Astrocyte (in vitro differentiated cells and primary cell): Measurements from ENCODE around the gene CELSR3. TPM values are rescaled to one million over a fixed set of nuclear protein-coding genes. Genes with fewer than 3 reads are reported as not detected.

ENCODE experiments used
- DNase-seq: peaks from one replicate; pipeline ENCODE4 v3.0.0-alpha.2; 2010; ENCODE audit warnings: low read depth
- FAIRE-seq: peaks from 2 replicates; lab custom pipeline; 2011; peaks lifted over from hg19 to GRCh38; lab: Jason Lieb, UNC
- H2AFZ ChIP-seq: 2 replicates; pipeline ENCODE4 v1.6.0; 2012; ENCODE audit warnings: low read depth, low read length, inconsistent platforms
- H3K27ac ChIP-seq: 2 replicates; pipeline ENCODE4 v1.5.1; 2011; ENCODE audit warnings: low read depth, low read length, inconsistent platforms
- H3K27me3 ChIP-seq: 2 replicates; pipeline ENCODE4 v1.6.0; 2011; ENCODE audit warnings: low read length, inconsistent platforms; ENCODE audit not compliant: insufficient read depth
- H3K36me3 ChIP-seq: 2 replicates; pipeline ENCODE4 v1.5.1; 2011; ENCODE audit warnings: low read length, inconsistent platforms; ENCODE audit not compliant: insufficient read depth
- H3K4me1 ChIP-seq: 2 replicates; pipeline ENCODE4 v1.5.1; 2011; ENCODE audit warnings: low read length, inconsistent platforms; ENCODE audit not compliant: insufficient read depth
- H3K4me2 ChIP-seq: 2 replicates; pipeline ENCODE4 v1.6.0; 2012; ENCODE audit warnings: low read length, inconsistent platforms
- H3K4me3 ChIP-seq: 2 replicates; pipeline ENCODE4 v1.5.1; 2011; ENCODE audit warnings: low read depth, mild to moderate bottlenecking, low read length, inconsistent platforms; ENCODE audit not compliant: insufficient read depth
- H3K79me2 ChIP-seq: 2 replicates; pipeline ENCODE4 v1.6.0; 2012; ENCODE audit warnings: mild to moderate bottlenecking, low read length, inconsistent platforms; ENCODE audit not compliant: insufficient read depth
- H3K9ac ChIP-seq: 2 replicates; pipeline ENCODE4 v1.6.0; 2012; ENCODE audit warnings: mild to moderate bottlenecking, low read length, inconsistent platforms
- H3K9me3 ChIP-seq: 2 replicates; pipeline ENCODE4 v1.5.1; 2012; ENCODE audit warnings: low read depth, mild to moderate bottlenecking, low read length, inconsistent platforms; ENCODE audit not compliant: insufficient read depth
- H4K20me1 ChIP-seq: 2 replicates; pipeline ENCODE4 v1.6.0; 2012; ENCODE audit warnings: low read length, inconsistent platforms; ENCODE audit not compliant: insufficient read depth
- H3K27ac Mint-ChIP-seq: one replicate; pipeline ENCODE4 v1.8.0; 2021; ENCODE audit warnings: mild to moderate bottlenecking, mixed read lengths; ENCODE audit not compliant: unreplicated experiment
- H3K27me3 Mint-ChIP-seq: one replicate; pipeline ENCODE4 v1.8.0; 2021; ENCODE audit warnings: low read depth, mixed read lengths; ENCODE audit not compliant: unreplicated experiment
- H3K36me3 Mint-ChIP-seq: one replicate; pipeline ENCODE4 v1.8.0; 2021; ENCODE audit warnings: low read depth, mixed read lengths; ENCODE audit not compliant: unreplicated experiment
- H3K4me1 Mint-ChIP-seq: one replicate; pipeline ENCODE4 v1.8.0; 2021; ENCODE audit warnings: low read depth, mixed read lengths; ENCODE audit not compliant: unreplicated experiment
- H3K4me3 Mint-ChIP-seq: one replicate; pipeline ENCODE4 v1.8.0; 2021; ENCODE audit warnings: mild to moderate bottlenecking, moderate library complexity, mixed read lengths; ENCODE audit not compliant: unreplicated experiment
- H3K9me3 Mint-ChIP-seq: one replicate; pipeline ENCODE4 v1.8.0; 2021; ENCODE audit warnings: mild to moderate bottlenecking, mixed read lengths; ENCODE audit not compliant: unreplicated experiment
- CTCF ChIP-seq: IDR thresholded peaks from 2 replicates; pipeline ENCODE4 v1.5.1; 2011; ENCODE audit warnings: low read depth, mild to moderate bottlenecking, inconsistent platforms, low read length, moderate library complexity; ENCODE audit not compliant: insufficient read depth
- EZH2 ChIP-seq: IDR thresholded peaks from 2 replicates; pipeline ENCODE4 v1.6.1; 2012; ENCODE audit warnings: mild to moderate bottlenecking, low read length, inconsistent platforms; ENCODE audit not compliant: insufficient read depth
- total RNA-seq: library from RNA; stranded (reverse); gene quantifications from 2 replicates; pipeline ENCODE4 v1.2.1, GENCODE V29; 2021

The CELSR3 gene
- total RNA-seq, 1 donor from 2014 or later, result 8.6 TPM

- H3K4me2 ChIP-seq, result no peak overlapping the region
- no peak overlapping the region for H2AFZ ChIP-seq
- no peaks in the 10 kb centered on the region for H3K36me3 ChIP-seq
- H3K79me2 ChIP-seq, result no peaks in the 10 kb centered on the region
- H3K9me3 Mint-ChIP-seq, result peaks cover 11% of the 10 kb centered on the region
- no peaks in the 10 kb centered on the region for H3K4me1 ChIP-seq
- FAIRE-seq (no peak), DNase-seq (no peak)
- no peak overlapping the region for H3K4me3 ChIP-seq
- no peak overlapping the region for H3K27ac Mint-ChIP-seq
- H3K4me1 Mint-ChIP-seq, result no peaks in the 10 kb centered on the region
- H3K36me3 Mint-ChIP-seq, result peaks cover 20% of the 10 kb centered on the region
- H4K20me1 ChIP-seq, result no peaks in the 10 kb centered on the region
- no peak for TF ChIP-seq EZH2
- TF ChIP-seq CTCF, result no peak
- H3K9me3 ChIP-seq, result peaks cover 10% of the 10 kb centered on the region
- no peak overlapping the region for H3K27ac ChIP-seq
- no peaks in the 10 kb centered on the region for H3K27me3 ChIP-seq
- H3K9ac ChIP-seq, result no peak overlapping the region
- no peaks in the 10 kb centered on the region for H3K27me3 Mint-ChIP-seq
- no peak overlapping the region for H3K4me3 Mint-ChIP-seq
Observed at GRCh38 chr3:48619541-48620524, 42.9 kb downstream of the CELSR3 start.

GRCh38 chr3:48617559-48617958 is 45.1 kb downstream of the CELSR3 start:
- Histone ChIP-seq H4K20me1 (no peaks in the 10 kb centered on the region), H3K4me1 (no peaks in the 10 kb centered on the region), H3K4me2 (no peak overlapping the region), H3K27me3 (no peaks in the 10 kb centered on the region), H3K79me2 (no peaks in the 10 kb centered on the region), H2AFZ (no peak overlapping the region), H3K4me3 (no peak overlapping the region), H3K36me3 (no peaks in the 10 kb centered on the region), H3K27ac (no peak overlapping the region), H3K9me3 (peaks cover 10% of the 10 kb centered on the region), H3K9ac (no peak overlapping the region)
- Mint-ChIP-seq H3K4me3 (no peak overlapping the region), H3K27ac (no peak overlapping the region), H3K36me3 (peaks cover 8% of the 10 kb centered on the region), H3K9me3 (peaks cover 11% of the 10 kb centered on the region), H3K4me1 (no peaks in the 10 kb centered on the region), H3K27me3 (no peaks in the 10 kb centered on the region)
- no peak for FAIRE-seq
- no peak for DNase-seq
- TF ChIP-seq CTCF (no peak), EZH2 (no peak)

- Histone ChIP-seq H3K9ac (no peak overlapping the region), H3K4me2 (no peak overlapping the region), H4K20me1 (no peaks in the 10 kb centered on the region), H2AFZ (peak overlapping the region; percentile 50), H3K4me1 (no peaks in the 10 kb centered on the region), H3K27ac (no peak overlapping the region), H3K27me3 (no peaks in the 10 kb centered on the region), H3K79me2 (peaks cover 5% of the 10 kb centered on the region), H3K4me3 (no peak overlapping the region), H3K36me3 (no peaks in the 10 kb centered on the region), H3K9me3 (peaks cover 10% of the 10 kb centered on the region)
- Mint-ChIP-seq H3K36me3 (no peaks in the 10 kb centered on the region), H3K4me1 (no peaks in the 10 kb centered on the region), H3K4me3 (no peak overlapping the region), H3K27ac (no peak overlapping the region), H3K27me3 (peaks cover 2% of the 10 kb centered on the region), H3K9me3 (peaks cover 11% of the 10 kb centered on the region)
- DNase-seq, result no peak
- TF ChIP-seq CTCF (no peak), EZH2 (no peak)
- FAIRE-seq, result no peak
Observed at GRCh38 chr3:48614044-48614443, 48.6 kb downstream of the CELSR3 start.
